ENCODE data around the gene CGN. TPM values are rescaled to one million over a fixed set of nuclear protein-coding genes. Genes with fewer than 3 reads are reported as not detected.

CGN gene
- total RNA-seq, 4 donors from 2014 or later: 33.6 to 71.0 (median 44.6) TPM

DNA sequence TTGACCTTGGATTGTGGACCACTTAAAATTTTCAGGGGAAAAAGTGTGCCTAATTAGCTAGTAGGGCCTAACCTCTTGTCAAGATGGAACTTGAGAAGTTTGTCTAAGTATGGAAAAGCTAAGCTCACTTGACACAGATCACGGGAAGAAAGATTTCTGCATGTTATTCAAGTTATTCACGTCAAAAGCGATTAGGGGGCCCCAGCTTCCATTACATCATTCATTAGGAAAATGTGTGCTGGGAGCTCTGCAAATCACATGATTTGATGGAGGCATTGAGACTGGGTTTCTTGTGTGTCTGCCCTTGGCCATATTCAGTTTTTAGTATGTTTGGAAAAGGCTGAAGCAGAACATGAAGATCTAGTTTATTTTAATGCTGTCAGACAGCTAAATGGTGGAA is 36.4 kb upstream of the CGN start:
- no peak overlapping the region for H3K4me3 ChIP-seq (ENCODE audit: low read depth, poor library complexity, severe bottlenecking)
- no peak for TF ChIP-seq POLR2A (IDR thresholded peaks at IDR 0.05)
- TF ChIP-seq, protein P1, sequence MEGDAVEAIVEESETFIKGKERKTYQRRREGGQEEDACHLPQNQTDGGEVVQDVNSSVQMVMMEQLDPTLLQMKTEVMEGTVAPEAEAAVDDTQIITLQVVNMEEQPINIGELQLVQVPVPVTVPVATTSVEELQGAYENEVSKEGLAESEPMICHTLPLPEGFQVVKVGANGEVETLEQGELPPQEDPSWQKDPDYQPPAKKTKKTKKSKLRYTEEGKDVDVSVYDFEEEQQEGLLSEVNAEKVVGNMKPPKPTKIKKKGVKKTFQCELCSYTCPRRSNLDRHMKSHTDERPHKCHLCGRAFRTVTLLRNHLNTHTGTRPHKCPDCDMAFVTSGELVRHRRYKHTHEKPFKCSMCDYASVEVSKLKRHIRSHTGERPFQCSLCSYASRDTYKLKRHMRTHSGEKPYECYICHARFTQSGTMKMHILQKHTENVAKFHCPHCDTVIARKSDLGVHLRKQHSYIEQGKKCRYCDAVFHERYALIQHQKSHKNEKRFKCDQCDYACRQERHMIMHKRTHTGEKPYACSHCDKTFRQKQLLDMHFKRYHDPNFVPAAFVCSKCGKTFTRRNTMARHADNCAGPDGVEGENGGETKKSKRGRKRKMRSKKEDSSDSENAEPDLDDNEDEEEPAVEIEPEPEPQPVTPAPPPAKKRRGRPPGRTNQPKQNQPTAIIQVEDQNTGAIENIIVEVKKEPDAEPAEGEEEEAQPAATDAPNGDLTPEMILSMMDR (IDR thresholded peaks at IDR 0.05): no peak
- DNase-seq (ENCODE audit: low spot score in 2 of 2): no peak
- intact Hi-C loops (cut with DNase I; ENCODE audit: low total_unique reads): no loop called here
- 83 to 88% methylated on average over 3 of the region's 3 CpGs for WGBS, 2 donors

DNA sequence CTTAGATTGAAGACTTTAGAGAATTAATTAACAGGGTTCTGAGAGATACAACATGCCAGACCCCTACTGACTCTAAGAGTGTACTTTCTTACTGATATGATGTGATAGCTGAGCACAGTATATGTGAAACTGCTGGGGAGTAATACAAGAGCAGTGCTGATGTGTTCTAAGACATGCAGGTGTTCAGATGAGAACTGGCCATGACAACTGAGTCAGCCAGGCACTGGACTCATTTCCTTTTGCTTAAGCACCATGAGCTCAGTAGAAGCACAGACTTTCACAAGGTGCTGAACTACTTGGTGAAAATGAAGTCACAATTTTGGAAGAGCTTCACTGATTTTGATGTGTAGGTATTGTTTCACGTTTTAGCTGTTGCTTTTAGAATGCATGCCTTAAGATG is 36.0 kb upstream of the CGN start:
- intact Hi-C loops (cut with DNase I; ENCODE audit: low total_unique reads): no loop called here
- no peak overlapping the region for H3K4me3 ChIP-seq (ENCODE audit: low read depth, poor library complexity, severe bottlenecking)
- TF ChIP-seq, protein P1 (IDR thresholded peaks at IDR 0.05): no peak
- TF ChIP-seq POLR2A (IDR thresholded peaks at IDR 0.05): no peak
- no peak for DNase-seq (ENCODE audit: low spot score in 2 of 2)
- 79 to 84% methylated on average over 1 of the region's 1 CpG for WGBS, 2 donors

DNA sequence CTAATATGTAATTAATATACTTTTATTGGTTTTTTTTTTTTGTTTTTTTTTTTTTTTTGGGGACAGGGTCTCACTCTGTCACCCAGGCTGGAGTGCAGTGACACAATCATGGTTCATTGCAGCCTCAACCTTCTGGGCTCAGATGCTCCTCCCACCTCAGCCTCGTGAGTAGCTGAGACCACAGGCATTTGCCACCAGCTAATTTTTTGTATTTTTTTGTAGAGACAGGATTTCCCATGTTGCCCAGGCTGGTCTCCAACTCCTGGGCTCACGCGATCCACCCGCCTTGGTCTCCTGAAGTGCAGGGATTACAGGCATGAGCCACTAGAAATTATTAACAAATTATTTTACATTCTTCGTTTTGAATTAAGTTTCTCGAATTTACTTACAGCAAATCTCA is 35.1 kb upstream of the CGN start:
- 78 to 85% methylated on average over 6 of the region's 6 CpGs for WGBS, 2 donors

DNA sequence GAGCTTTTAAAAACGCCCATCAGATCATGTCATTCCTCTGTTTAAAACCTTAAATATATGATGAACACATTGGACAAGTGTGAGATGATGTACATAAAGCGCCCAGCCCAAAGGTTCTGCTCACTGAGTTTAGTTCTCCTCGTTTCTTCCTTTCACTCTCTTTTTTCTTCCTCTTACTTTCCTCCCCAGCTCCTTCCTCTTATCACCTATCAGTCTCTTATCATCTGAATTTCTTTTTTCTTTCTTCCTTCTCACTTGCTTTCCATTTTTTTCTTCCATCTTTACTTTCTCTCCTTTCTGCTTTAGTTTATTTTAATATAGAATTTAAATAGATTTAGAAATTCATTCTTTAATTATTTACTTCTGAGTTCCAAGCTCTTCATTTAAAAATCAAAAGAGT is 34.1 kb upstream of the CGN start:
- TF ChIP-seq, protein P1 (IDR thresholded peaks at IDR 0.05): no peak
- 85 to 94% methylated on average over 3 of the region's 3 CpGs for WGBS, 2 donors

More for the DNA sequence above, 35.1 kb upstream of the CGN start:
- no peak for TF ChIP-seq POLR2A (IDR thresholded peaks at IDR 0.05)
- peak in 1 of 2 donors; percentile 8 for DNase-seq (ENCODE audit: low spot score in 2 of 2)
- intact Hi-C loops (cut with DNase I; ENCODE audit: low total_unique reads): no loop called here
- no peak overlapping the region for H3K4me3 ChIP-seq (ENCODE audit: low read depth, poor library complexity, severe bottlenecking)

DNA sequence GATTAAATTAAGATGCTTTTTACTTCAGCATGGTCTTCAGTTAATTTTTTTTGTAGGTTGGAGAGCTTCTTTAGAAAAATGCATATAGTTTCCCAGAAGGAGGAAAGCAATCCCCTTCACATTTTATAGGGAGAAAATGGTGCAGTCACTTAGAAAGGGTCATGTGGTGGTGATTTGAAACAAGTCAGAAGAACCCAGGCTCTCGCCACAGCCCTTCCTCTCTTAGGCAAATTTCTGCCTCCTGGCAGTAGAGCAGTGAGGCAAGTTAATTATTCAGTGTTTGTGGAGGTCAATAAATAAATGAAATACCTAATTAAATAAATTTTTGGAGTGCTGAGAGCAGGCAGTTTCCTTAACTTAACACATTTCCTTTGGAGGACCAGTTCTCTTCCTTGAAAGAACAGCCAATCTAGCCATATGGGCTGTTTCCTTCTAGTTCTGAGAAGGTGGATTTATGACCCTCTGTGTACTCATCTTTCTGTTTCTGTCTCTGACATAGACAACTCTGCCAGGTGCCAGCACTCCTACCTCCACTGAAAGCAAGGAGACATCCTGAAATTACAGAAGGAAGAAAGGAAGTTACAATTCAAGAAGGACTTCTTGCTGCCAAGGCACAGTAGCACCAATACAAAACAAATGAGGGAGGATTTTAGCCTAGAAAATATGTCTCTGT is 32.9 kb upstream of the CGN start:
- 82 to 87% methylated on average over 1 of the region's 1 CpG for WGBS, 2 donors
- intact Hi-C loops (cut with DNase I; ENCODE audit: low total_unique reads): no loop called here
- TF ChIP-seq, protein P1 (IDR thresholded peaks at IDR 0.05): no peak
- TF ChIP-seq POLR2A (IDR thresholded peaks at IDR 0.05): no peak
- peak in 1 of 2 donors; percentile 2 for DNase-seq (ENCODE audit: low spot score in 2 of 2)
- no peak overlapping the region for H3K4me3 ChIP-seq (ENCODE audit: low read depth, poor library complexity, severe bottlenecking)

More for the DNA sequence above, 34.1 kb upstream of the CGN start:
- DNase-seq (ENCODE audit: low spot score in 2 of 2): no peak
- intact Hi-C loops (cut with DNase I; ENCODE audit: low total_unique reads): no loop called here
- H3K4me3 ChIP-seq (ENCODE audit: low read depth, poor library complexity, severe bottlenecking): no peak overlapping the region

DNA sequence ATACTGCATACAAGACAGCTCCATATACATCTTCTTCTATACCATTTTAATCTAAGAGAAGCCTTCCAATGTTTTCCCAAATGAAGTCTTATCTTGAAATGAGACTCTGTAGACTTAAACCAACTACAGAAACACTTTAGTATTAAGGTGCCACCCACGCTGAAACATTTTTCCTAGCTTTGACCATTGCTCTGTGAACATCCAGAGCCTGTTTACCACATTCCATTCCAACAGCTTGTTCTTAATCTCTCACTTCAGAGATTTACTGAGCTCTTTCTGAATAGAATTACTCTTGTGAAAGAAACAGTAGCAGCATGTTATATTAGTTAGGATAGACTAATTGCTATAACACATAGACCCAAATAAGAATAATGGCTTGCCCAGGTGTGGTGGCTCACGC is 32.3 kb upstream of the CGN start:
- TF ChIP-seq, protein P1 (IDR thresholded peaks at IDR 0.05): no peak
- no peak for TF ChIP-seq POLR2A (IDR thresholded peaks at IDR 0.05)
- intact Hi-C loops (cut with DNase I; ENCODE audit: low total_unique reads): no loop called here
- 83 to 90% methylated on average over 2 of the region's 2 CpGs for WGBS, 2 donors
- DNase-seq (ENCODE audit: low spot score in 2 of 2): no peak
- H3K4me3 ChIP-seq (ENCODE audit: low read depth, poor library complexity, severe bottlenecking): no peak overlapping the region
